Stimulated activated CD4-positive, alpha-beta T cell treated with anti-CD3 and anti-CD28 coated beads, Interleukin-15, amount 100 ng/mL, for 48 hours (primary cell): ENCODE measurements around the gene GPR32.
A peak's percentile ranks its signal among the peaks of the same experiment; 100 is the strongest.
"Not testable (repeated sequence)": the region's sequence is repeated elsewhere in the genome, so short reads cannot be mapped to it uniquely, and the experiment has no call there.

ENCODE experiments used
- DNase-seq, 2 donors: peaks; one replicate each; pipeline ENCODE4 v3.0.0-alpha.2; 2020; ENCODE audit warnings: low read depth in 2 of 2

GPR32 gene

GRCh38 chr19:50770164-50770563 is at the start of gene GPR32:
Gene GPR32 (plus strand): TSS chr19:50770464. CDS start chr19:50770601, 137 bp downstream.
- not testable (repeated sequence) for DNase-seq

- no peak for DNase-seq
Measured at GRCh38 chr19:50720921-50721381, 49.3 kb upstream of the GPR32 start.

- DNase-seq: no peak
Measured at GRCh38 chr19:50721441-50722137, 48.7 kb upstream of the GPR32 start.

GRCh38 chr19:50722201-50723013 is 47.9 kb upstream of the GPR32 start:
- DNase-seq: no peak

GRCh38 chr19:50723069-50723468 is 47.2 kb upstream of the GPR32 start, which contains the start of gene CLEC11A:
Gene CLEC11A (plus strand): TSS chr19:50723364. CDS start chr19:50723526, 162 bp downstream.
- DNase-seq: no peak

GRCh38 chr19:50723735-50724521 is 46.3 kb upstream of the GPR32 start:
- DNase-seq: no peak

- DNase-seq: peak; percentile 96 to 97
Measured at GRCh38 chr19:50724522-50725217, 45.6 kb upstream of the GPR32 start.

GRCh38 chr19:50725218-50725910 is 44.9 kb upstream of the GPR32 start:
- no peak for DNase-seq

GRCh38 chr19:50725911-50726230 is 44.4 kb upstream of the GPR32 start:
- DNase-seq: no peak

GRCh38 chr19:50728084-50728737 is 42.1 kb upstream of the GPR32 start:
- DNase-seq: peak; percentile 84 to 86

- DNase-seq: no peak
Measured at GRCh38 chr19:50729894-50730293, 40.4 kb upstream of the GPR32 start.

GRCh38 chr19:50735869-50736268 is 34.4 kb upstream of the GPR32 start:
- no peak for DNase-seq

- no peak for DNase-seq
Measured at GRCh38 chr19:50736338-50736737, 33.9 kb upstream of the GPR32 start.

- DNase-seq: no peak
Measured at GRCh38 chr19:50739132-50739913, 30.9 kb upstream of the GPR32 start.

- no peak for DNase-seq
Measured at GRCh38 chr19:50739914-50740426, 30.3 kb upstream of the GPR32 start.

- DNase-seq: no peak
Measured at GRCh38 chr19:50741179-50741933, 28.9 kb upstream of the GPR32 start.

GRCh38 chr19:50743537-50743936 is 26.7 kb upstream of the GPR32 start:
- DNase-seq: no peak

- no peak for DNase-seq
Measured at GRCh38 chr19:50745221-50745620, 25.0 kb upstream of the GPR32 start.

GRCh38 chr19:50747141-50747540 is 23.1 kb upstream of the GPR32 start:
- not testable (repeated sequence) for DNase-seq
